ENCODE results near the gene ARHGAP9.

The ARHGAP9 gene

DNA sequence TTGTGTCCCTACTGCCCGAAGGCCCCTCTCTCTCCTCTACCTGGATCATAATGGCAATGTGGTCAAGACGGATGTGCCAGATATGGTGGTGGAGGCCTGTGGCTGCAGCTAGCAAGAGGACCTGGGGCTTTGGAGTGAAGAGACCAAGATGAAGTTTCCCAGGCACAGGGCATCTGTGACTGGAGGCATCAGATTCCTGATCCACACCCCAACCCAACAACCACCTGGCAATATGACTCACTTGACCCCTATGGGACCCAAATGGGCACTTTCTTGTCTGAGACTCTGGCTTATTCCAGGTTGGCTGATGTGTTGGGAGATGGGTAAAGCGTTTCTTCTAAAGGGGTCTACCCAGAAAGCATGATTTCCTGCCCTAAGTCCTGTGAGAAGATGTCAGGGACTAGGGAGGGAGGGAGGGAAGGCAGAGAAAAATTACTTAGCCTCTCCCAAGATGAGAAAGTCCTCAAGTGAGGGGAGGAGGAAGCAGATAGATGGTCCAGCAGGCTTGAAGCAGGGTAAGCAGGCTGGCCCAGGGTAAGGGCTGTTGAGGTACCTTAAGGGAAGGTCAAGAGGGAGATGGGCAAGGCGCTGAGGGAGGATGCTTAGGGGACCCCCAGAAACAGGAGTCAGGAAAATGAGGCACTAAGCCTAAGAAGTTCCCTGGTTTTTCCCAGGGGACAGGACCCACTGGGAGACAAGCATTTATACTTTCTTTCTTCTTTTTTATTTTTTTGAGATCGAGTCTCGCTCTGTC, 22.8 kb downstream of the ARHGAP9 start:
- peaks cover 9% of the 10 kb centered on the region for H3K4me1 ChIP-seq
- no peaks in the 10 kb centered on the region for H3K36me3 ChIP-seq
- no peak for DNase-seq
- H3K9me3 ChIP-seq: no peaks in the 10 kb centered on the region
- peak overlapping the region; percentile 44 for H3K4me3 ChIP-seq (ENCODE audit: low read depth, low read length)
- TF ChIP-seq CTCF (IDR thresholded peaks at IDR 0.05; ENCODE audit: low read depth, low read length): no peak
- peaks cover 6% of the 10 kb centered on the region for H3K27me3 ChIP-seq

- peak overlapping the region; percentile 44 for H3K4me3 ChIP-seq (ENCODE audit: low read depth, low read length)
- H3K36me3 ChIP-seq: no peaks in the 10 kb centered on the region
- peak; percentile 88 for TF ChIP-seq CTCF (IDR thresholded peaks at IDR 0.05; ENCODE audit: low read depth, low read length)
- peaks cover 9% of the 10 kb centered on the region for H3K4me1 ChIP-seq
- peaks cover 6% of the 10 kb centered on the region for H3K27me3 ChIP-seq
- no peaks in the 10 kb centered on the region for H3K9me3 ChIP-seq
- DNase-seq: peak; percentile 70
These were observed 23.4 kb downstream of the ARHGAP9 start for GRCh38 chr12:57456145-57456700.

- Histone ChIP-seq H3K4me3 (ENCODE audit: low read depth, low read length) (peak overlapping the region; percentile 44), H3K4me1 (peaks cover 6% of the 10 kb centered on the region), H3K27me3 (no peaks in the 10 kb centered on the region; the same call in 1 of the 2 replicates), H3K36me3 (no peaks in the 10 kb centered on the region), H3K9me3 (no peaks in the 10 kb centered on the region)
- TF ChIP-seq CTCF (IDR thresholded peaks at IDR 0.05; ENCODE audit: low read depth, low read length): no peak
- no peak for DNase-seq
These were observed 24.1 kb downstream of the ARHGAP9 start for GRCh38 chr12:57455374-57456144.

GRCh38 chr12:57454566-57455373, 24.9 kb downstream of the ARHGAP9 start, which contains the start of gene INHBE:
Gene INHBE, plus strand, starts transcription at chr12:57455307. Its CDS starts 230 bp downstream, at chr12:57455537.
- Histone ChIP-seq H3K4me1 (peaks cover 6% of the 10 kb centered on the region), H3K4me3 (ENCODE audit: low read depth, low read length) (peak within 1 kb of the TSS; percentile 44), H3K9me3 (no peaks in the 10 kb centered on the region), H3K36me3 (no peaks in the 10 kb centered on the region), H3K27me3 (no peaks in the 10 kb centered on the region)
- no peak for DNase-seq
- no peak for TF ChIP-seq CTCF (IDR thresholded peaks at IDR 0.05; ENCODE audit: low read depth, low read length)

GRCh38 chr12:57454213-57454565, 25.5 kb downstream of the ARHGAP9 start:
- no peaks in the 10 kb centered on the region for H3K36me3 ChIP-seq
- no peaks in the 10 kb centered on the region for H3K9me3 ChIP-seq
- H3K4me3 ChIP-seq (ENCODE audit: low read depth, low read length): no peak overlapping the region
- no peak for DNase-seq
- no peak for TF ChIP-seq CTCF (IDR thresholded peaks at IDR 0.05; ENCODE audit: low read depth, low read length)
- peaks cover 6% of the 10 kb centered on the region for H3K4me1 ChIP-seq
- H3K27me3 ChIP-seq: no peaks in the 10 kb centered on the region
